ENCODE data around the gene FOXJ1.

The FOXJ1 gene

GRCh38 chr17:76090517-76091129 lies 50.4 kb downstream of the FOXJ1 start:
- DNase-seq: no peak

GRCh38 chr17:76089680-76090516 lies 51.1 kb downstream of the FOXJ1 start:
- DNase-seq: no peak

- DNase-seq: no peak
These were observed 52.0 kb downstream of the FOXJ1 start for GRCh38 chr17:76088868-76089576.

GRCh38 chr17:76088041-76088867 lies 52.8 kb downstream of the FOXJ1 start:
- DNase-seq: no peak

GRCh38 chr17:76087531-76087930 lies 53.5 kb downstream of the FOXJ1 start:
- DNase-seq: no peak

GRCh38 chr17:76086384-76086783 lies 54.7 kb downstream of the FOXJ1 start:
- no peak for DNase-seq
